Stimulated activated CD4-positive, alpha-beta T cell treated with anti-CD3 and anti-CD28 coated beads, Interleukin-1b, Interleukin-23, amount 100 ng/mL, for 24 hours (primary cell): ENCODE measurements around the gene WDR1.

Experiments
- DNase-seq, 4 experiments: peaks; one replicate each; pipeline ENCODE4 v3.0.0-alpha.2; 2020; ENCODE audit warnings: low read depth in 4 of 4, low spot score in 1 of 4

WDR1 gene

DNA sequence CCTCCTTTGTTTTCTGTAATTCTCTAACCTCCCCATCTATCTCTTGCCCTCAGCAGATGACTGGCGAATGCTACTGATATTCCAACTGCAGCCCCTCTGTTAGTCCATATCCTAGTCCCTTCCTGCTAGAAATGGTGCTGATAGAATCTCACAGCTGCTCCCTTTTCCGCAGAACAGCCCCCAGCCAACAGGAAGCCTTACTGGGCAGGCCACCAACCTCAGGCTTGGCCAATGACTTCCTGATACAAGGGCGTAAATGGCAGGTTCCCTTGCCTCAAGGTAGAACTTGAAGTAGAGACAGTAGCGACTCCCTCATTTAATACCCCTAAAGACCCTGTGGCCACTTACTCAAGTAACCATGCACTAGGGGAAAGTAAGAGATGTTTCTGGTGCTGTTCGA lies 68.6 kb downstream of the WDR1 start:
- no peak for DNase-seq

DNA sequence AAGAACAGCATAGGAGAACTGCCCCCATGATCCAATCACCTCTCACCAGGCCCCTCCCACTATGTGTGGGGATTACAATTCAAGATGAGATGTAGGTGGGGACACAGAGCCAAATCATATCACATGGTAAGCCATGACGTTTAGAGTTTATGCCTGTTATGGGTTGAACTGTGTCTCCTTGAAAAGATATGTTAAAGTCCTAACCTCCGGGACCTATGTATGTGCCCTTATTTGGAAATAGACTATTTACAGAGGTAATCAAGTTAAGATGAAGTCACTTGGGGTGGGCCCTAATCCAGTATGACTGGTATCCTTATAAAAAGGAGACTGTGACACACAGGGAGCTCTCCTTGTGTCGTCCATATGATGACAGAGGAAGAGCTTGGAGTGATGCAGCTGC lies 70.1 kb downstream of the WDR1 start:
- DNase-seq, result no peak

DNA sequence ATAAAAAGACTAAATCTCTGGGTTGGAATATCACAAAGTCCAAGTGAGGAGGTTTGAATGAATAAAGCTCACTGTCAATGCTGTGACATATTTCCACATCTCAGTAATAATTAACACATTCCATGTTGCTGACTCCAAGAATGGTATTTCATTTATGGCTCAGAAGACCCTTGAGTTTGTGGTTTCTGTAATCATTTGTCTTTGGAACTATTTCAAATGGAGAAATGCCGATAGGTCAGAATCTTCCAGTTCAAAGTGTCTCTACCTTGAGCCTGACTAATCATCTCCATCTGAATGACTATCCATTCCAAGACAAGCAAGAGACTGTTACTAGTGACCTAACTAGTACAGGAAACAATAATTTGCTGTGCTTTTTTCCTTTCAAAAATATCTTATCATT lies 71.1 kb downstream of the WDR1 start:
- no peak for DNase-seq

DNA sequence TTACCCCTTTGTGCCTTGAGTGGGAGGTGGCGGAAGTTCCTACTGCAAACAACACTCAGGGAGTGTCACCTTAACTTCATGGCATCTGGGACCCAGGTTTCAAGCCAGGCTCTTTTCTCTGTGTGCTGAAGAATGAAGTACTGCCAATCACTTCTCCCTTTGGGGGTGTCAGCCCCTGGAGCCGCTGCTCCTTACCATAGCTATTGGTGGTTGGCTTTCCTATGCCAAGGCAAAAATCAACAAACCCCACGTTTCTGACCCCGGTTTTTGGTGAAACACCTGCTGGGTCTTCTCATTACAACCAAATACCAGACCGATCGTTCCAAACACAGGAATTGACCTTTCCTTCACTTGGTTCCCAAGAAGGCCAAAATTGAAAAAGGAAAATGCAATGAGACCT lies 75.6 kb downstream of the WDR1 start:
- no peak for DNase-seq

DNA sequence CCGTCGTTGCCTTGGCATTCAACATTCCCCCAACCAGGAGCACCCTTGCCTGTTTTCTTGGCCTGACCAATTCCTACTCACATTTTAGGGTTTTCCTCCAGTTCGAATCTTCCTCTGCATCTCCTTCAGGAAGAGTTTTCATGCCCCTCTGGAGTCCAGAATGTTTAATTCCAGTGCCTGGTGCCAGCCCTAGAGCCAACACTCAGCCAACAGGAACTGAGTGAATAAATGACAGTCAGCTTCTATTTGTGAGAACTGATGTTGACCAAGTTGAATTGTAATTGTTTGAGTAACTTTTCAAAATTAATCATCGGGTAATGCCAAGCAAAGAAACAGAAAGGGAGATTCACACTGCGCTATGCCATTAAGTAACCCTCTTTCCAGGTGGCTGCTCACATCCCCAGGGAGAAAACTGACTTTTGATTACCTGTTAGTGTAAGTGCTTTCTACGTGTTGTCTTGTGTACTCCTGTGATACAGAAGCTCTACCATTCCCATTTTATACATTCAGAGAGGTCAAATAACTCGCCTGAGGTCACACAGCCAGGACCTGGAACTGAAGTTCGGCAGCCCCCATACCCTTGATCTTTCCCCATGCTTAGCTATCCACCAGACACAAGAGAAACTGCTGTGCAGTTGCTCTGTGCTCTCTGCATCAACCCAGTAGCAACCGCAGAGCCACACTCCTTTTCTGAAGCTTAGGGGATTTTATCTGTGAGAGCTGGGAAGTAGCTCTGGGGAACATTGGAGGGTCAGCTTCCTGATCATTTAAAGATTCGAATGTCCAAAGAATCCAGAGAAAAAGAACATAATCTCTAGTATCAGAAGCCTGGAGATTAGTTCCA lies 76.3 kb downstream of the WDR1 start:
- DNase-seq, result no peak

DNA sequence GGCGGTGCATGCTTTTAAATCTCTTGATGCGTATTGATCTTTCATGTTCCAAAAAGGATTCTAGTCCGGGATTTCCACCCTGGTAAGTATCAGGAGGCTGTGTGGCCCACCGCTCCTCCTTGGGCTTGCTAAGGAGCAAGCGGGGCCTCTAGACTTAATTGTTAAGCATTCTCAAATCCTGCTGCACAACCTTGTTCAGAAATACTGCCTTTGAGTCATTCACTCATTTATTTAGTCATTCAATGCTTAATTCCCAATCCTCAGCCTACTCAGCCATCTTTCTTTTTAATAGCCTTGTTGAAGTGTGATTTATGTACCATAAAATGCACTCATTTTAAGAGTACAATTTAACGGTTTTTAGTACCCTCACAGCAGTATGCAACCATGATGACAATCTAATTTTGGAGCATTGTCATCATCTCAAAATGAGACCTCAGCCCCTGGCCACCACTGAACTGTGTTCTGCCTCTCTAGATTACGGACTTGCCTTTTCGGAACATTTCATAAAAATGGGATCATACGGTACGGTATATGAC lies 79.7 kb downstream of the WDR1 start:
- no peak for DNase-seq

DNA sequence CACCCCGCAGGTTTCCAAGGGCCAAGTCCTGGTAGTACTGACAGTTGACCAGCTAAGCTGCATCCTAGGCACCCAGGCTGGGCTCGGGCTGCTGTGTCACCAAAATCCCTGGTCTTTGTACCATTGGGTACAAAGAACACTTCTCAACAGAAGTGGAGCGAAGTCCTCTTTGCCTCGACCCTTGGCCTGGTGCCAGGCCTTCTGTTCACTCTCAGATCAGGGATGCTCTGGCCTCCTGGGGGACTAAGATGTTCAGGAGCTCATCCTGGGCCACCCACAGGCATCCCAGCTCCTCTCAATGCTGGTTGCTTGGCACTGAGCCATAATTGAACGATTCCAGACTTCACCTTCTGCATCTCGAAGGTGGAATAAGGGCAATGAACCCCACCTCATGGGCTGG lies 81.5 kb downstream of the WDR1 start:
- no peak for DNase-seq

DNA sequence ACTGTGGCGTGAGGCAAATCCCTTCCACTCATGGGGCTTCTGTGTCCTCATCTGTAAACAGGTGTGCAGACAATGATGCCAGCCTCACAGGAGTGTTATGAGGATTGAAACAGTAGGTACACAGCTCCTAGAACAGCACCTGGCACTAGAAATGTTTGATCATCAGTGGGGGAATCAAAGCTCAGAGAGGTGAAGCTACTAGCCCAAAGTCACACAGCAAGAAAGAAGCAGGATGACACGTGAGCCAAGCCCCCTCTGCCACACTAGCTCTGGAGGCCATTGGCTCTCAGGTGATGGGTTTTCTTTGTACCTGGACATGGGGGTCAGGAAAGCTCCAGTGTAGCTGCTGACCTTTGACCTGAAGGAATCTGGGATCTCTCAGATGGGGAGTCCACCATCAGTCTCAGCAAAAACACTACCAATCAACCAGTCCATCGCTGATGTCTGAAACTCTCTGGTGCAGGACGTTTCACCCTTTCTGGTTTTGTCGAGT lies 81.9 kb downstream of the WDR1 start:
- no peak for DNase-seq

DNA sequence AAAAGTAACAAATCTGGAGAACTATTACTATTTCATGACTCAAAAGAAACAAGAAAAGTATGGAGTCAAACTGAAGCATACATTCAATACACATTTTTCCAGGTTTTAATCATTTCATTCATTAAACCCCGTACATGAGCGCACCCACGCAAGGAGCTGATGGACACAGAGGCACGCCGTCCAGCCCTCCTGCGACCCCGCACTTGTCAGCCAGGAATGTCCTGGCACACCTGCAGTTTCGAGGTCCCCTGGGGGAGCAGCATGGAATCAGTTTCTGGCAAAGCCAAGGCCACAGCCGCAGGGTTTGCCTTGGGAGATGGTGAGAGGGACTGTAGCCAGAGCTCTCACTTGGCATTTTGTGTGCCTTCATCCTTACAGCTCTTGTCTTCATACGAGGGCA lies 82.5 kb downstream of the WDR1 start:
- no peak for DNase-seq

DNA sequence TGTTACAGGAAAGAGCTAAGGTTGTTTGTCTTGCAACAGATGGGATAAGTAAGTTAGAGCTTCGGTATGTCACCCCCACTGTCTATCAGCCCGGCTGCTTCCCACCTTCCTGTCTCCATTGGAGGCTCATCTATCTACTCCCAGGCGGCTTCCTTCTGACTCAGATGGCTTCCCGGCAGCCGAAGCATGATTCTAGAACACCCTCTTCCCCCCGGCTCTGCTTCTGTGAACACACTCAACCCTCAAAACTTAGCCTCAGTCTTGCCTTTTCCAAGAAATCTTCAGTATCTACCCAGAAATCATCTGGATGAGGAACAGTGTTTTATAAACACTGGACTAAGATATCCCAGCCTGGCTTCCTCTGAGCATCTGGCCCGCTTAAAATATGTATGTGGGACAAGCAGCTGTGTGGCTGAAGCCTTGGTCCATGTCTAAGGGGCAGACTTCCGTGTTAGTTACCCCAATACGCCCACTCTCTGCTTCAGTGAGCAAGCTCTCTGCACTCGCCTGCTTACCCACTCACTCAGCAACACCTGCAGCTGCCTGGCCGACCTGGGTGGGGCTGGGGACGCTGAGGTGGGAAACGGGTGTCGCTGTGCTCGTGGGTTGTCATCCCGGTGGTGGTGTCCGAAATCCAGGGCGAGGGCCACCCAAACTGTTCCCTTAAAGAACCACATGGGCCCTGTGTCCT lies 83.3 kb downstream of the WDR1 start:
- no peak for DNase-seq

DNA sequence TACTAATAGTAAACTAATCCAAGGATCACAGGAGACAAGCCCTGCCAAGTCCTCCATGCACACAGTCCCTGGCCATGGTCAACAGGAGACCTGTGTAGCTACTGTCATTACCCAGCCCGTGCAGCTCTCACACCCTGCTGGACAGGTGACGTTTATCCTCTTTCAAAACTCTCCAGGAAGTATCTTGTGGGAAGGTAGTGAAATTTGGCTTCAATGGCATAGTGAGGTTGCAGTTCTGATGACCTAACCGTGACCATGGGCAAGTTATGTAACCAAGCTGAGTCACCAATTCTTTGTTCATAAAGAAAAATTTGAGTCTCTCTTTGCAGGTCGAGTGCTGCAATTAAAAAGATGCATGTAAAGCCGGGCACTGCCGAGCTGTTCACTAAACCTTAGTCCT lies 84.0 kb downstream of the WDR1 start:
- no peak for DNase-seq

DNA sequence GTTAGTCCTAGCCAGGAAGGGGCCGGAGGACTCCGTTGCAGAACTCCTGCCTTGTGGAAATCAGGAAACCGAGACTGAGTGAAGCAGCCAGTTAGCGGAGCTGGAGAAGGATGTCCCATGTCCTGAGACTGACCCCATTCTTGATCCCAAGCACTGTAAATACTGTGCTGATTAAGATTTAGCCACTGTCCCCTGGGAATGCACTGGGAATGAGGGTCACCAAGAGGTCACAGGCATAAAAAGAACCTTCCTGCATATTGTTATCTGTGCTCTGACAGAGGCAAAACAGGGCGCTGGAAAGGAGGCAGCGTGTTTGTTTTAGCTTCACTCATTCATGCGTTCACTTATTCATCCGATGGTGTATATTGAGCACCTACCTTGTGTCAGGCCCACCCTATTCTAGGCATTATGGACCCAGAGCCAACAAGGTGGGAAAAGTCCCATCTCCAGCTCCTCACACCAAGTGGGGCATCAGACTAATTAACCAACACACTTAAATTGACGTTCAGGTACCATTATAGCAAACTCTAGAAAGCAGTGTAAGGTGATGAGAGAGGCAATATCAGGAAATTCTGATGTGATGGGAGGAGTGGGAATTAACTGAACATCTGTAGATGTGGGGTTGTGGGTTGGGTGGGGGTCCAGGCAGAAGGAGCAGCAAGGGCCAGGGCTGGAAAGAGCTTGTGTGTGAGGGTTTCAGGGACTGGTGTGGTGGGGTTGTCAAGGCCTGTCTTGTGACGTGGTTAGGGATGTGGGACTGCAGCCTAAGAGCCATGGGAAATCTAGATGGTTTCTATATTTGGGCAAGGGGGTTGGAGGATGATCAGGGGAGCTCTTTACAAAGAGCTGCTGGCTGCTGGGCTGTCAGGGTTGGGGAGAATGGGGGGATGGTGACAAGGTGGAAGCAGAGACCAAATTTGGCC lies 84.7 kb downstream of the WDR1 start:
- DNase-seq, result no peak

DNA sequence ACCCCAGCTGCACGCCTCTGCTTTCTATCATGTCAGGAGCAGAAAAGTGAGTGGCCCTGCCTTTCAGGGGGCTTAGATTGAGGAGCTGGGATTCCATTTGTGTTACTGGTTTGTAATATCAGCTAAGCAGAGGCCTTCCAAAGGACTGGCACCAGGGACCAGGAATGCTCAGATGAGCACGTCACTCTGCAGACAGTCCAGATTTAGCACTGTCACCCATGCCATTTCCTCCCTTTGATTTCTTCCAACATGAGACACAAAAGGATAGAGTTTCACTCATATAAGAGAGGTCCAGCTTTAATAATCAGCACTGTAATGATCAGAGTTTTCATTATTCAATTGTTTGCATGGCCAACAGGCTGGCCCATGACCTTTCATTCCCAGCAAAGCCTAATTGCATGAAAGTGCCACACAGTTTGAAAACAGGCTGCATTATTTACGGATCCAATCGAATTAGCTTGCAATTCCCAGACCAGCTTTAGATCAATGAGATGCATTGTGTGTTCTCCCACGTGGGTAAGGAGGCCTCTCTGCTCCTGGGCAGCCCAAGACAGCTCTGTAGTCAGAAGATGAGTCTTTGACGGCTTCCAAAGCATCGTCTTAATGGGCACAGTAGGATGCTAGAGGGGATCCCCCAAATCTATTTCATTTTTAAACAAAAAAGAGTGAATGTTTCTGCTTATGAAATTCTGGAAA lies 85.5 kb downstream of the WDR1 start:
- DNase-seq, result no peak

DNA sequence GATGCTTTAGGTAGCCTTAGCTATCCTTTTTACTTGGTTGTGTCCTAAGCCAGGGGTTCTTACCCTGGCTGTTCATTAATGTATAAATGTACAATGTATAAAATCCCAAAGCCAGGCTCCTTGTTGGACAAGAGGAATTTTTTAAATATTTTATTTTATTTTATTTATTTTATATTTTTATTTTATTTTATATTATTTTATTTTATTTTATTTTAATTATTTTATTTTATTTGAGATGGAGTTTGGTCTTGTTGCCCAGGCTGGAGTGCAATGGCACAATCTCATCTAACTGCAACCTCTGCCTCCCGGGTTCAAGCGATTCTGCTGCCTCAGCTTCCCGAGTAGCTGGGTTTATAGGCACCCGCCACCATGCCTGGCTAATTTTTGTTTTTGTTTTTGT lies 87.2 kb downstream of the WDR1 start:
- no peak for DNase-seq

DNA sequence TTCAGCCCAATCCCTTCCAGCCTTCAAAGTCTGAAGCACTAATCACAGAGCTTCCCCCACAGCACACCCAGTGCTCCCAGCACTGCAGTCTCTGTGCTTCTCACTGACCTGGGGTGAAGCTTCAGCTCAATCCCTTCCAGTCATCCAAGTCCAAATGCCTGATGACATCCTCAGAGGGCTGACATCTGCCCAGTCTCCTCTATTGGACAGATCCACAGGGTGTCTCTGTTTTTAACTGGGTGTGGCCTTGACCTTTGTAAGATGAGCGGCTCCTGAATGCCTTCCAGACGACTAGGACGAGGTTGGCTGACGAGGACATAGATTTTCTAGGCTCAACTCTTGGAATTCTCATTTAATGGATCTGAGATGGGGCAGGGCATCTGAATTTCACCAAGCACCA lies 87.7 kb downstream of the WDR1 start:
- no peak for DNase-seq

DNA sequence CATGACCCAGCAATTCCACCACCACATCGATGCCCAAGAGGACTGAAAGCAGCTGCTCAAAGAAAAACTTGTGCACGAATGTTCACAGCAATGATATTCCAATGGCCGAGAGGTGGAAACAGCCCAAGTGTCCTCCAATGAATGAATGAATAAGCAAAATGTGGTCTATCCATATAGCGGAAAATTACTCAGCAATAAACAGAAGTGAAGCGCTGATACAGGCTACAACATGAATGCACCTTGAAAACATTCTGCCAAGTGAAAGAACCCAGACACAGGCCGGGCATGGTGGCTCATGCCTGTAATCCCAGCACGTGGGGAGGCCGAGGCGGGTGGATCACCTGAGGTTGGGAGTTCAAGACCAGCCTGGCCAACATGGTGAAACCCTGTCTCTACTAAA lies 90.1 kb downstream of the WDR1 start:
- no peak for DNase-seq

DNA sequence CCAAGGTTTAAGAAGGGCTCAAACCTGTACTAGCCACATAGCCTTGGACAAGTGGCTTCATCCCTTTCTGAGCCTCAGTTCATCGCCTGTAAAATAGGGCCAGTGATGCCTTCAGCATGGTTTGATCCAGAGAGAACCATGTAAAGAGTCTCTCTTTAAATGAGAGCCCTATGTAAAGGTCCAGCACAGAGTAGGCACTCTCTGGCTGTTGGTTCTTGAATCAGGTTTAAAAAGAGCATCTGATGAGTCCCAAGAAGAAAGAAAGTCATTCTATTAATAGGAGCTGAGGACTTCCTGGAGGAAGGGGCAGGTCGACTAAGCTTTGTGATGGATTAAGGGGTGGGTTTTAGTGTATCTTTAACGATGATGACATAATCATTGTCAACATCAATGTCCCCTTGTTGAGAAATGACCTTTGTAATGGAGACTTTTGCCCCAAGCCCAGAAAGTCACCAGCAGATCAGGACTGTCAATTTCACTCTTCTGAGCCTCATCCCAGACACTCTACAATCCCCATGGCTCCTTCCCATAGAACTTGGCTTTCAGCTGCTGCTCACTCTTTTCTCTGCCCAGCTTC lies 91.3 kb downstream of the WDR1 start:
- DNase-seq, result no peak
